K562 (cell line): Measurements from ENCODE around the gene PPIE. TPM values are rescaled to one million over a fixed set of nuclear protein-coding genes. Genes with fewer than 3 reads are reported as not detected.
A peak's percentile ranks its signal among the peaks of the same experiment; 100 is the strongest.

Experiments
- ATAC-seq: fragments of 200-7000 bp; cut with Tn5 transposase; 3 replicates; pipeline ENCODE4 v1.9.1; 2020; ENCODE audit warnings: moderate library complexity
- BruUV-seq: library from RNA; stranded (reverse); fragments of 400-500 nt; replicated peaks from 2 replicates; lab custom pipeline; 2021; lab: Mats Ljungman, UMichigan
- CTCF ChIA-PET: fragments of 300-600 bp; formaldehyde crosslinking; extraction: SDS; loops from one replicate; lab custom pipeline; 2021; ENCODE audit warnings: low intra/inter-chr PET ratio; lab: Yijun Ruan, JAX
- POLR2A ChIA-PET: fragments of 300-600, 350-650 bp; sonication (Branson Sonifier 250); formaldehyde crosslinking; extraction: SDS; loops from one replicate; lab custom pipeline; 2021; ENCODE audit warnings: antibody characterized with exemption, inconsistent platforms; lab: Yijun Ruan, JAX
- DNase-seq, 4 experiments: peaks; one replicate each; pipeline versions ENCODE4 v3.0.0 to v3.0.0-alpha.2; 2011 to 2018; ENCODE audit warnings: low spot score in 3 of 4, mixed read lengths in 3 of 4; ENCODE audit errors: extremely low read depth in 1 of 4
- FAIRE-seq: peaks from 2 replicates; lab custom pipeline; 2011; peaks lifted over from hg19 to GRCh38; lab: Jason Lieb, UNC
- H2AFZ ChIP-seq: 2 replicates; pipeline ENCODE4 v1.6.0; 2011; ENCODE audit warnings: low read depth, low read length, control low read depth, inconsistent platforms
- H3K27ac ChIP-seq: fragments of 200-600 bp; 3 replicates; pipeline ENCODE4 v1.8.0; 2011; ENCODE audit warnings: low read depth, mild to moderate bottlenecking, control low read depth, inconsistent platforms, low read length, moderate library complexity, mixed read lengths; ENCODE audit errors: extremely low read depth
- H3K27me3 ChIP-seq, 2 experiments: fragments of 300-600 bp in 1 of 2; 2 replicates in 1 of 2; 3 replicates in 1 of 2; pipeline versions ENCODE4 v1.6.0 to v1.8.0; 2011; ENCODE audit warnings: inconsistent platforms in 2 of 2, low read length in 2 of 2, mild to moderate bottlenecking in 1 of 2, mixed read lengths in 1 of 2, moderate library complexity in 1 of 2; ENCODE audit not compliant: control insufficient read depth in 2 of 2, insufficient read depth in 2 of 2
- H3K36me3 ChIP-seq: fragments of 300-600 bp; 3 replicates; pipeline ENCODE4 v1.8.0; 2011; ENCODE audit warnings: mild to moderate bottlenecking, low read length, inconsistent platforms; ENCODE audit not compliant: control insufficient read depth, insufficient read depth
- H3K4me1 ChIP-seq, 2 experiments: fragments of 200-600 bp in 1 of 2; replicated peaks in 1 of 2; 2 replicates in 1 of 2; 3 replicates in 1 of 2; pipeline versions ENCODE4 v1.5.1 to v1.8.0; 2011; ENCODE audit warnings: inconsistent platforms in 2 of 2, low read length in 2 of 2, mild to moderate bottlenecking in 1 of 2, mixed read lengths in 1 of 2, moderate library complexity in 1 of 2; ENCODE audit not compliant: control insufficient read depth in 2 of 2, insufficient read depth in 2 of 2
- H3K4me2 ChIP-seq: 2 replicates; pipeline ENCODE4 v1.6.1; 2011; ENCODE audit warnings: low read length, control low read depth, inconsistent platforms, mixed read lengths; ENCODE audit not compliant: insufficient read depth
- H3K4me3 ChIP-seq: fragments of 200-600 bp; sonication (generic), shearing (Covaris generic); 2 replicates; pipeline ENCODE4 v1.5.1; 2016; ENCODE audit warnings: control low read depth, inconsistent platforms
- H3K79me2 ChIP-seq: fragments of 200-600 bp; 3 replicates; pipeline ENCODE4 v1.8.0; 2011; ENCODE audit warnings: low read length, inconsistent platforms; ENCODE audit not compliant: control insufficient read depth, insufficient read depth
- H3K9ac ChIP-seq, 2 experiments: 2 replicates each; pipeline versions ENCODE4 v1.6.0 to v1.6.1; 2011; ENCODE audit warnings: low read depth in 2 of 2, low read length in 2 of 2, control low read depth in 1 of 2, inconsistent platforms in 1 of 2, mild to moderate bottlenecking in 1 of 2, mixed read lengths in 1 of 2; ENCODE audit not compliant: insufficient read depth in 1 of 2
- H3K9me1 ChIP-seq: one replicate; pipeline ENCODE4 v1.6.0; 2011; ENCODE audit warnings: inconsistent platforms, mild to moderate bottlenecking, low read length, moderate library complexity; ENCODE audit not compliant: control insufficient read depth, insufficient read depth
- H3K9me3 ChIP-seq: replicated peaks from 2 replicates; pipeline ENCODE4 v1.5.1; 2011; ENCODE audit warnings: low read depth, low read length, inconsistent platforms; ENCODE audit not compliant: control insufficient read depth, insufficient read depth
- H4K20me1 ChIP-seq: replicated peaks from 2 replicates; pipeline ENCODE4 v1.6.1; 2011; ENCODE audit warnings: low read length, inconsistent platforms, mixed read lengths; ENCODE audit not compliant: control insufficient read depth, insufficient read depth
- ARID1B ChIP-seq: fragments of 450-650 bp; IDR thresholded peaks from 2 replicates; pipeline ENCODE4 v1.6.1; 2016; ENCODE audit warnings: antibody characterized with exemption, mild to moderate bottlenecking, inconsistent platforms
- EHMT2 ChIP-seq: fragments of 450-650 bp; IDR thresholded peaks from 2 replicates; pipeline ENCODE4 v1.6.1; 2018; ENCODE audit warnings: antibody characterized with exemption
- FOXA3 ChIP-seq, 2 experiments: fragments of 450-650 bp in 1 of 2; sonication (generic) in 1 of 2; formaldehyde crosslinking; IDR thresholded peaks in 1 of 2; conservative IDR thresholded peaks in 1 of 2; 2 replicates each; pipeline versions ENCODE4 v1.4.0 to v1.8.0; 2020 to 2022; ENCODE audit warnings: mild to moderate bottlenecking in 2 of 2, missing genetic modification reagents in 1 of 2
- FOXK2 ChIP-seq, 2 experiments: fragments of 450-650 bp; IDR thresholded peaks in 1 of 2; conservative IDR thresholded peaks in 1 of 2; 2 replicates each; pipeline ENCODE4 v1.6.1; 2016; ENCODE audit warnings: low read depth in 2 of 2, mild to moderate bottlenecking in 1 of 2
- RCOR1 ChIP-seq, 2 experiments: IDR thresholded peaks; 2 replicates each; pipeline ENCODE4 v1.6.1; 2012; ENCODE audit warnings: low read depth in 2 of 2, low read length in 2 of 2, borderline replicate concordance in 1 of 2, improper control_type of control experiment in 1 of 2
- SUPT5H ChIP-seq: fragments of 450-650 bp; IDR thresholded peaks from 2 replicates; pipeline ENCODE4 v1.6.1; 2016
- TAL1 ChIP-seq: fragments of 450-650 bp; IDR thresholded peaks from 2 replicates; pipeline ENCODE4 v1.6.1; 2016; ENCODE audit warnings: mild to moderate bottlenecking
- ZEB2 ChIP-seq: fragments of 450-650 bp; IDR thresholded peaks from 2 replicates; pipeline ENCODE4 v1.6.1; 2016
- WGBS: fragments of 100-300 bp; shearing (Covaris generic); methylation state at CpG from one replicate; pipeline ENCODE4 v1.1.6; 2016; ENCODE audit warnings: low coverage, mixed read lengths; ENCODE audit not compliant: insufficient coverage; ENCODE audit errors: missing lambda C conversion rate; 5-methylcytosine and 5-hydroxymethylcytosine counted together
- in situ Hi-C: fragments of 300-500 bp; cut with MboI; formaldehyde crosslinking; loops from 4 replicates; pipeline ENCODE4 v1.15.0; 2018; ENCODE audit warnings: inconsistent platforms, mixed read lengths
- intact Hi-C: fragments of 100-400 bp; cut with micrococcal nuclease; formaldehyde crosslinking; loops from 2 replicates; pipeline ENCODE4 v1.14.2; 2022
- polyA plus RNA-seq, 8 experiments: library from polyadenylated mRNA; depleted of rRNA in 4 of 8; stranded (reverse) in 5 of 8; unstranded in 3 of 8; fragments of >200 nt; fragmentation: Nextera tagmentation in 2 of 8; fragmentation: Illumina TruSeq in 1 of 8; extraction: Ambion mirVana in 2 of 8; extraction: Trizol in 1 of 8; gene quantifications; 2 replicates each; pipeline versions ENCODE4 v1.2.1 to v1.2.3, GENCODE V29; 2011 to 2014; ENCODE audit warnings: inconsistent platforms in 1 of 8, missing spikeins in 1 of 8
- total RNA-seq, 7 experiments: library from RNA; depleted of rRNA in 6 of 7; stranded (reverse); fragments of >200 nt in 6 of 7; fragmentation: Illumina TruSeq in 2 of 7; extraction: Trizol in 2 of 7; gene quantifications; 2 replicates each; pipeline versions ENCODE4 v1.2.1 to v1.2.3, GENCODE V29; 2011 to 2021; ENCODE audit warnings: low replicate concordance in 1 of 7

Gene PPIE
- total and polyA plus RNA-seq, 9 of the 15 experiments (the other 6 are each of a cell fraction or from before 2014, with no cell fraction given): 75.4 to 444 (median 131) TPM

DNA sequence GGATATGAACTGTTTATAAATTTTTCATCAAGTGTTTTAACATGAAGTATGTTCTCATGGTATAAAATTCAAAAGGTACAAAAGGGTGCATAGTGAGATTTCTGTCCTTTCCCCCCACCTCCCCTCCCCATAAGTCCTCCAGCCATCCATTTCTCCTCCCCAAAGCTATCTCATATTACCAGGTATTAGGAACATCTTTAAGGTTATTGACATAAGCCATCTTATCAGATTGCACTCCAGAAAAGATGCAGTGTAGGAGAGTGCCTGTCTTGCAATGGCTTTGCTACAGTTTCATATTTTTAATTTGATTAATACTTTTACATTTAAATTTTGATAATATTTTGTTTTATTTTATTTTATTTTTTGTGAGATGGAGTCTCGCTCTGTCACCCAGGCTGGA is 33.9 kb upstream of the PPIE start:
- H3K79me2 ChIP-seq: no peaks in the 10 kb centered on the region
- H3K4me2 ChIP-seq: no peak overlapping the region
- ATAC-seq (no peak), FAIRE-seq (no peak), DNase-seq (peak in 2 of 4 experiments; percentile 42 to 48)
- H3K27me3 ChIP-seq: no peaks in the 10 kb centered on the region
- ChIA-PET POLR2A (no interaction called here), CTCF (interaction anchor here (1.2 kb wide), 1 partner anchor 15 kb away, joined by 12 read pairs; no protein-coding TSS in a partner anchor)
- peak; percentile 22; the same call in 1 of the 2 replicates for TF ChIP-seq TAL1
- peak; percentile 72 to 87; a peak in 3 of 4 replicates for TF ChIP-seq FOXA3 (CRISPR knock-in tag; conservative IDR thresholded peaks at IDR 0.05 in 1 of 2, IDR thresholded peaks at IDR 0.05 in 1 of 2)
- TF ChIP-seq SUPT5H: no peak
- peak; percentile 60; the same call in 1 of the 2 replicates for TF ChIP-seq ZEB2
- TF ChIP-seq FOXK2 (conservative IDR thresholded peaks at IDR 0.05 in 1 of 2, IDR thresholded peaks at IDR 0.05 in 1 of 2; ENCODE audit: low read depth in 2 of 2): no peak
- TF ChIP-seq EHMT2: no peak
- peak; percentile 34; the same call in 1 of the 2 replicates for TF ChIP-seq ARID1B
- 0 out of 4 replicates have a peak, but pooled peaks of 1 of the 2 experiments have one; percentile 12 for TF ChIP-seq RCOR1 (IDR thresholded peaks at IDR 0.05; ENCODE audit: borderline replicate concordance in 1 of 2, low read depth in 2 of 2, low read length in 2 of 2)
- H3K9me1 ChIP-seq: no peaks in the 10 kb centered on the region
- no peaks in the 10 kb centered on the region for H4K20me1 ChIP-seq
- H3K4me3 ChIP-seq: no peak overlapping the region
- in situ Hi-C loops (no loop called here), intact Hi-C loops (loop anchor here (5.0 kb wide), 1 partner anchor 268 kb away; no protein-coding TSS in a partner anchor)
- H3K4me1 ChIP-seq: peaks cover 5 to 12% of the 10 kb centered on the region in 2 experiments; a peak in 3 of 5 replicates
- no peaks in the 10 kb centered on the region for H3K9me3 ChIP-seq
- no peak overlapping the region for H3K27ac ChIP-seq
- H2AFZ ChIP-seq: no peak overlapping the region
- BruUV-seq: no TSS peak
- WGBS: 76% methylated on average over 1 of the region's 1 CpG
- H3K9ac ChIP-seq: no peak overlapping the region
- no peaks in the 10 kb centered on the region for H3K36me3 ChIP-seq
